Suppressor macrophage treated with lipopolysaccharide for 1 hour (primary cell): ENCODE measurements around the gene CLNK.

ENCODE experiments used
- DNase-seq, 3 donors: peaks; one replicate each; pipeline ENCODE4 v3.0.0-alpha.2; 2020 to 2022

CLNK gene

GRCh38 chr4:10698172-10698571 lies 13.6 kb upstream of the CLNK start:
- DNase-seq, result no peak

GRCh38 chr4:10697086-10697485 lies 12.5 kb upstream of the CLNK start:
- DNase-seq, result no peak

GRCh38 chr4:10696253-10696652 lies 11.7 kb upstream of the CLNK start:
- DNase-seq, result no peak

GRCh38 chr4:10694828-10695209 lies 10.3 kb upstream of the CLNK start:
- no peak for DNase-seq

- DNase-seq, result no peak
These were observed 9.7 kb upstream of the CLNK start for GRCh38 chr4:10694151-10694827.

- DNase-seq, result no peak
These were observed 7.1 kb upstream of the CLNK start for GRCh38 chr4:10691651-10692050.

- peak in 2 of 3 donors; percentile 17 to 41 for DNase-seq
These were observed 5.8 kb upstream of the CLNK start for GRCh38 chr4:10690185-10690907.

- DNase-seq, result peak in 1 of 3 donors; percentile 15
These were observed 4.3 kb upstream of the CLNK start for GRCh38 chr4:10688846-10689245.

GRCh38 chr4:10688022-10688421 lies 3.5 kb upstream of the CLNK start:
- DNase-seq, result no peak

GRCh38 chr4:10687526-10687925 lies 3.0 kb upstream of the CLNK start:
- no peak for DNase-seq

- no peak for DNase-seq
These were observed 2.2 kb downstream of the CLNK start for GRCh38 chr4:10682397-10682796.

- no peak for DNase-seq
These were observed 6.6 kb downstream of the CLNK start for GRCh38 chr4:10677796-10678497.

- DNase-seq, result no peak
These were observed 10.7 kb downstream of the CLNK start for GRCh38 chr4:10673817-10674369.

GRCh38 chr4:10672379-10672778 lies 12.2 kb downstream of the CLNK start:
- no peak for DNase-seq

GRCh38 chr4:10671799-10672198 lies 12.8 kb downstream of the CLNK start:
- DNase-seq, result no peak

GRCh38 chr4:10671366-10671765 lies 13.2 kb downstream of the CLNK start:
- no peak for DNase-seq

GRCh38 chr4:10670321-10670720 lies 14.2 kb downstream of the CLNK start:
- no peak for DNase-seq

GRCh38 chr4:10667701-10668326 lies 16.8 kb downstream of the CLNK start:
- DNase-seq, result no peak

GRCh38 chr4:10666616-10667015 lies 18.0 kb downstream of the CLNK start:
- no peak for DNase-seq

- no peak for DNase-seq
These were observed 20.2 kb downstream of the CLNK start for GRCh38 chr4:10664408-10664807.

GRCh38 chr4:10662937-10663336 lies 21.6 kb downstream of the CLNK start:
- DNase-seq, result no peak

GRCh38 chr4:10661047-10661446 lies 23.5 kb downstream of the CLNK start:
- no peak for DNase-seq

- DNase-seq, result no peak
These were observed 25.3 kb downstream of the CLNK start for GRCh38 chr4:10659251-10659650.
